Stimulated activated CD4-positive, alpha-beta T cell treated with anti-CD3 and anti-CD28 coated beads, Interleukin-12 subunit alpha, Interleukin-12 subunit beta, amount 100 ng/mL, for 24 hours (primary cell): ENCODE data around the gene FAAP20.
A peak's percentile ranks its signal among the peaks of the same experiment; 100 is the strongest.

Source experiments
- DNase-seq, 2 experiments: peaks; one replicate each; pipeline ENCODE4 v3.0.0-alpha.2; 2020; ENCODE audit warnings: low read depth in 2 of 2

FAAP20 gene

GRCh38 chr1:2230781-2231531, 36.4 kb upstream of the FAAP20 start:
- DNase-seq: no peak

GRCh38 chr1:2229911-2230731, 35.5 kb upstream of the FAAP20 start:
- DNase-seq: no peak

- peak in 1 of 2 experiments; percentile 45 for DNase-seq
These were observed 34.7 kb upstream of the FAAP20 start for GRCh38 chr1:2229037-2229864.

- DNase-seq: no peak
These were observed 34.1 kb upstream of the FAAP20 start for GRCh38 chr1:2228694-2229036.

- no peak for DNase-seq
These were observed 33.6 kb upstream of the FAAP20 start, which contains the start of gene SKI for GRCh38 chr1:2228157-2228594. Gene SKI, plus strand, starts transcription at chr1:2228319. Its CDS starts 448 bp downstream, at chr1:2228767.

GRCh38 chr1:2227346-2228156, 33.0 kb upstream of the FAAP20 start:
- peak; percentile 89 to 92 for DNase-seq

GRCh38 chr1:2226525-2227345, 32.2 kb upstream of the FAAP20 start:
- DNase-seq: no peak

- no peak for DNase-seq
These were observed 30.3 kb upstream of the FAAP20 start for GRCh38 chr1:2224631-2225428.

GRCh38 chr1:2224170-2224584, 29.6 kb upstream of the FAAP20 start:
- no peak for DNase-seq

GRCh38 chr1:2221271-2221670, 26.7 kb upstream of the FAAP20 start:
- no peak for DNase-seq

GRCh38 chr1:2216767-2217058, 22.1 kb upstream of the FAAP20 start:
- DNase-seq: no peak

- DNase-seq: no peak
These were observed 21.6 kb upstream of the FAAP20 start for GRCh38 chr1:2215909-2216766.

- DNase-seq: no peak
These were observed 20.8 kb upstream of the FAAP20 start for GRCh38 chr1:2215329-2215728.

- DNase-seq: no peak
These were observed 20.1 kb upstream of the FAAP20 start for GRCh38 chr1:2214541-2215241.

GRCh38 chr1:2213576-2214505, 19.3 kb upstream of the FAAP20 start:
- DNase-seq: no peak

- no peak for DNase-seq
These were observed 18.2 kb upstream of the FAAP20 start for GRCh38 chr1:2212532-2213491.
